Astrocyte (in vitro differentiated cells and primary cell): ENCODE measurements around the gene CHST2. TPM values are rescaled to one million over a fixed set of nuclear protein-coding genes. Genes with fewer than 3 reads are reported as not detected.
"Not testable (repeated sequence)": the region's sequence is repeated elsewhere in the genome, so short reads cannot be mapped to it uniquely, and the experiment has no call there.

Experiments used
- DNase-seq: peaks from one replicate; pipeline ENCODE4 v3.0.0-alpha.2; 2010; ENCODE audit warnings: low read depth
- FAIRE-seq: peaks from 2 replicates; lab custom pipeline; 2011; peaks lifted over from hg19 to GRCh38; lab: Jason Lieb, UNC
- H2AFZ ChIP-seq: 2 replicates; pipeline ENCODE4 v1.6.0; 2012; ENCODE audit warnings: low read depth, low read length, inconsistent platforms
- H3K27ac ChIP-seq: 2 replicates; pipeline ENCODE4 v1.5.1; 2011; ENCODE audit warnings: low read depth, low read length, inconsistent platforms
- H3K27me3 ChIP-seq: 2 replicates; pipeline ENCODE4 v1.6.0; 2011; ENCODE audit warnings: low read length, inconsistent platforms; ENCODE audit not compliant: insufficient read depth
- H3K36me3 ChIP-seq: 2 replicates; pipeline ENCODE4 v1.5.1; 2011; ENCODE audit warnings: low read length, inconsistent platforms; ENCODE audit not compliant: insufficient read depth
- H3K4me1 ChIP-seq: 2 replicates; pipeline ENCODE4 v1.5.1; 2011; ENCODE audit warnings: low read length, inconsistent platforms; ENCODE audit not compliant: insufficient read depth
- H3K4me2 ChIP-seq: 2 replicates; pipeline ENCODE4 v1.6.0; 2012; ENCODE audit warnings: low read length, inconsistent platforms
- H3K4me3 ChIP-seq: 2 replicates; pipeline ENCODE4 v1.5.1; 2011; ENCODE audit warnings: low read depth, mild to moderate bottlenecking, low read length, inconsistent platforms; ENCODE audit not compliant: insufficient read depth
- H3K79me2 ChIP-seq: 2 replicates; pipeline ENCODE4 v1.6.0; 2012; ENCODE audit warnings: mild to moderate bottlenecking, low read length, inconsistent platforms; ENCODE audit not compliant: insufficient read depth
- H3K9ac ChIP-seq: 2 replicates; pipeline ENCODE4 v1.6.0; 2012; ENCODE audit warnings: mild to moderate bottlenecking, low read length, inconsistent platforms
- H3K9me3 ChIP-seq: 2 replicates; pipeline ENCODE4 v1.5.1; 2012; ENCODE audit warnings: low read depth, mild to moderate bottlenecking, low read length, inconsistent platforms; ENCODE audit not compliant: insufficient read depth
- H4K20me1 ChIP-seq: 2 replicates; pipeline ENCODE4 v1.6.0; 2012; ENCODE audit warnings: low read length, inconsistent platforms; ENCODE audit not compliant: insufficient read depth
- H3K27ac Mint-ChIP-seq: one replicate; pipeline ENCODE4 v1.8.0; 2021; ENCODE audit warnings: mild to moderate bottlenecking, mixed read lengths; ENCODE audit not compliant: unreplicated experiment
- H3K27me3 Mint-ChIP-seq: one replicate; pipeline ENCODE4 v1.8.0; 2021; ENCODE audit warnings: low read depth, mixed read lengths; ENCODE audit not compliant: unreplicated experiment
- H3K36me3 Mint-ChIP-seq: one replicate; pipeline ENCODE4 v1.8.0; 2021; ENCODE audit warnings: low read depth, mixed read lengths; ENCODE audit not compliant: unreplicated experiment
- H3K4me1 Mint-ChIP-seq: one replicate; pipeline ENCODE4 v1.8.0; 2021; ENCODE audit warnings: low read depth, mixed read lengths; ENCODE audit not compliant: unreplicated experiment
- H3K4me3 Mint-ChIP-seq: one replicate; pipeline ENCODE4 v1.8.0; 2021; ENCODE audit warnings: mild to moderate bottlenecking, moderate library complexity, mixed read lengths; ENCODE audit not compliant: unreplicated experiment
- H3K9me3 Mint-ChIP-seq: one replicate; pipeline ENCODE4 v1.8.0; 2021; ENCODE audit warnings: mild to moderate bottlenecking, mixed read lengths; ENCODE audit not compliant: unreplicated experiment
- CTCF ChIP-seq: IDR thresholded peaks from 2 replicates; pipeline ENCODE4 v1.5.1; 2011; ENCODE audit warnings: low read depth, mild to moderate bottlenecking, inconsistent platforms, low read length, moderate library complexity; ENCODE audit not compliant: insufficient read depth
- EZH2 ChIP-seq: IDR thresholded peaks from 2 replicates; pipeline ENCODE4 v1.6.1; 2012; ENCODE audit warnings: mild to moderate bottlenecking, low read length, inconsistent platforms; ENCODE audit not compliant: insufficient read depth
- total RNA-seq: library from RNA; stranded (reverse); gene quantifications from 2 replicates; pipeline ENCODE4 v1.2.1, GENCODE V29; 2021

The CHST2 gene
- total RNA-seq, 1 donor from 2014 or later = 13.4 TPM

GRCh38 chr3:143071776-143072175 is 47.8 kb upstream of the CHST2 start:
- Mint-ChIP-seq H3K27ac (peak overlapping the region; percentile 92), H3K9me3 (peaks cover 2% of the 10 kb centered on the region), H3K36me3 (no peaks in the 10 kb centered on the region), H3K4me1 (peaks cover 10% of the 10 kb centered on the region), H3K27me3 (no peaks in the 10 kb centered on the region), H3K4me3 (no peak overlapping the region)
- no peak for DNase-seq
- no peaks in the 10 kb centered on the region for H3K9me3 ChIP-seq
- H3K27ac ChIP-seq = peak overlapping the region; percentile 58
- no peaks in the 10 kb centered on the region for H3K27me3 ChIP-seq
- H3K79me2 ChIP-seq = no peaks in the 10 kb centered on the region
- H3K9ac ChIP-seq = peak overlapping the region; percentile 45
- no peaks in the 10 kb centered on the region for H4K20me1 ChIP-seq
- H2AFZ ChIP-seq = no peak overlapping the region
- no peak for TF ChIP-seq EZH2
- no peak for TF ChIP-seq CTCF
- peaks cover 10% of the 10 kb centered on the region for H3K4me1 ChIP-seq
- H3K4me3 ChIP-seq = no peak overlapping the region
- no peaks in the 10 kb centered on the region for H3K36me3 ChIP-seq
- no peak for FAIRE-seq
- H3K4me2 ChIP-seq = no peak overlapping the region

- not testable (repeated sequence) for H3K4me2 ChIP-seq
Measured at GRCh38 chr3:143072298-143073020, 47.1 kb upstream of the CHST2 start.

GRCh38 chr3:143073541-143073940 is 46.0 kb upstream of the CHST2 start:
- H3K4me2 ChIP-seq, H3K4me1 Mint-ChIP-seq, H3K4me3 Mint-ChIP-seq, H3K27ac ChIP-seq, H3K79me2 ChIP-seq, H3K36me3 ChIP-seq, DNase-seq, H3K27me3 ChIP-seq, H3K27ac Mint-ChIP-seq, H3K4me3 ChIP-seq, H3K36me3 Mint-ChIP-seq, H3K9ac ChIP-seq, FAIRE-seq, H3K27me3 Mint-ChIP-seq, H3K9me3 Mint-ChIP-seq, H3K9me3 ChIP-seq, H2AFZ ChIP-seq, H4K20me1 ChIP-seq: not testable (repeated sequence)
- H3K4me1 ChIP-seq = peaks cover 10% of the 10 kb centered on the region

More at GRCh38 chr3:143072298-143073020, 47.1 kb upstream of the CHST2 start:
- H3K27me3 Mint-ChIP-seq, H3K79me2 ChIP-seq, H3K27me3 ChIP-seq, H3K27ac ChIP-seq, H2AFZ ChIP-seq, H3K36me3 ChIP-seq, H4K20me1 ChIP-seq, H3K9me3 Mint-ChIP-seq, H3K9ac ChIP-seq, H3K36me3 Mint-ChIP-seq, H3K4me3 Mint-ChIP-seq, FAIRE-seq, H3K9me3 ChIP-seq, H3K4me3 ChIP-seq, DNase-seq: not testable (repeated sequence)
- Mint-ChIP-seq H3K4me1 (peaks cover 10% of the 10 kb centered on the region), H3K27ac (peak overlapping the region; percentile 92)
- peaks cover 10% of the 10 kb centered on the region for H3K4me1 ChIP-seq

GRCh38 chr3:143073983-143074382 is 45.6 kb upstream of the CHST2 start:
- not testable (repeated sequence) for H3K27ac ChIP-seq, H3K9ac ChIP-seq, H3K4me2 ChIP-seq, H3K9me3 Mint-ChIP-seq, DNase-seq, H3K27me3 ChIP-seq, H3K79me2 ChIP-seq, H3K4me3 ChIP-seq, H2AFZ ChIP-seq, H3K27ac Mint-ChIP-seq, H3K27me3 Mint-ChIP-seq, H3K4me3 Mint-ChIP-seq, FAIRE-seq, H3K4me1 Mint-ChIP-seq, H3K36me3 ChIP-seq, H3K36me3 Mint-ChIP-seq, H4K20me1 ChIP-seq, H3K9me3 ChIP-seq
- H3K4me1 ChIP-seq = peaks cover 10% of the 10 kb centered on the region
